Right atrium auricular region (tissue), 2 donors: ENCODE data around the gene HIPK2. TPM values are rescaled to one million over a fixed set of nuclear protein-coding genes. Genes with fewer than 3 reads are reported as not detected.

Source experiments
- DNase-seq: peaks from one replicate; pipeline ENCODE4 v3.0.0-alpha.2; 2019; ENCODE audit warnings: low spot score
- H3K27ac ChIP-seq, 2 donors: fragments of 200-600 bp; sonication (generic); 1 replicate in 1 of 2; 2 replicates in 1 of 2; pipeline ENCODE4 v1.5.1; 2016 to 2019
- H3K27me3 ChIP-seq, 2 donors: fragments of 200-600 bp; sonication (generic); one replicate each; pipeline versions ENCODE4 v1.5.1 to v1.6.0; 2017 to 2019
- H3K36me3 ChIP-seq: fragments of 200-600 bp; sonication (generic); one replicate; pipeline ENCODE4 v1.5.1; 2016
- H3K4me1 ChIP-seq, 2 donors: fragments of 200-600 bp; sonication (generic); one replicate each; pipeline versions ENCODE4 v1.5.1 to v1.6.0; 2017 to 2019
- H3K4me3 ChIP-seq, 2 donors: fragments of 200-600 bp; sonication (generic); 1 replicate in 1 of 2; 2 replicates in 1 of 2; pipeline ENCODE4 v1.5.1; 2017 to 2019; ENCODE audit warnings: mild to moderate bottlenecking in 1 of 2, moderate library complexity in 1 of 2
- H3K9me3 ChIP-seq, 2 donors: fragments of 200-600 bp; sonication (generic); one replicate each; pipeline ENCODE4 v1.5.1; 2019
- total RNA-seq, 2 donors: library from RNA; depleted of rRNA; stranded (reverse); fragments of >200 nt; gene quantifications; one replicate each; pipeline ENCODE4 v1.1.0, GENCODE V29; 2016
- TF ChIP-seq, protein P1 (sequence below), 2 donors: fragments of 200-600 bp; sonication (generic); IDR thresholded peaks; one replicate each; pipeline ENCODE4 v1.5.1; 2019; ENCODE audit warnings: antibody characterized with exemption in 2 of 2

The HIPK2 gene
- total RNA-seq, 2 donors from 2014 or later = 87.0 to 131 TPM

DNA sequence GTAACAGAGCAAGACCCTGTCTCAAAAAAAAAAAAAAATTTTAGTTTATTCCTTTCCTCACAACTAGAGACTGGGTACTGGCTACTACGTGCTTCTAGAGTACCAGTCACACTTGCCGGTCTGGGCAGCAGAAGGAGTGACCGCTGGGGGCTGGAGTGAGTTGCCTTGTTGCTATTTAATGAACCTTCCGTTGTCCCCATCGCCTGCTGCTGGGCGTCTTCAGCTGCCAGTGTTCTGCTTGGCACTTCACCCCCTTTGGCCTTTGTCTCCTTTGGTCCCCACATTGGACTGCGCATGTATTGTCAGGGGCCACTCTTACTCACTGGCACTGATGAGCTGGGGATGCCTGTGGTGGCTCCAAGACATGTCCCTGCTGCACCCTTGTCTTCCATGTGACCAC, 143.7 kb downstream of the HIPK2 start:
- H3K27ac ChIP-seq = no peak overlapping the region
- no peak overlapping the region for H3K4me3 ChIP-seq
- H3K27me3 ChIP-seq = no peaks in the 10 kb centered on the region
- TF ChIP-seq, protein P1, sequence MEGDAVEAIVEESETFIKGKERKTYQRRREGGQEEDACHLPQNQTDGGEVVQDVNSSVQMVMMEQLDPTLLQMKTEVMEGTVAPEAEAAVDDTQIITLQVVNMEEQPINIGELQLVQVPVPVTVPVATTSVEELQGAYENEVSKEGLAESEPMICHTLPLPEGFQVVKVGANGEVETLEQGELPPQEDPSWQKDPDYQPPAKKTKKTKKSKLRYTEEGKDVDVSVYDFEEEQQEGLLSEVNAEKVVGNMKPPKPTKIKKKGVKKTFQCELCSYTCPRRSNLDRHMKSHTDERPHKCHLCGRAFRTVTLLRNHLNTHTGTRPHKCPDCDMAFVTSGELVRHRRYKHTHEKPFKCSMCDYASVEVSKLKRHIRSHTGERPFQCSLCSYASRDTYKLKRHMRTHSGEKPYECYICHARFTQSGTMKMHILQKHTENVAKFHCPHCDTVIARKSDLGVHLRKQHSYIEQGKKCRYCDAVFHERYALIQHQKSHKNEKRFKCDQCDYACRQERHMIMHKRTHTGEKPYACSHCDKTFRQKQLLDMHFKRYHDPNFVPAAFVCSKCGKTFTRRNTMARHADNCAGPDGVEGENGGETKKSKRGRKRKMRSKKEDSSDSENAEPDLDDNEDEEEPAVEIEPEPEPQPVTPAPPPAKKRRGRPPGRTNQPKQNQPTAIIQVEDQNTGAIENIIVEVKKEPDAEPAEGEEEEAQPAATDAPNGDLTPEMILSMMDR (IDR thresholded peaks at IDR 0.05) = no peak
- H3K9me3 ChIP-seq = no peaks in the 10 kb centered on the region
- H3K36me3 ChIP-seq = peaks cover 26% of the 10 kb centered on the region
- peaks cover 0 to 15% of the 10 kb centered on the region in 2 donors for H3K4me1 ChIP-seq
- no peak for DNase-seq

DNA sequence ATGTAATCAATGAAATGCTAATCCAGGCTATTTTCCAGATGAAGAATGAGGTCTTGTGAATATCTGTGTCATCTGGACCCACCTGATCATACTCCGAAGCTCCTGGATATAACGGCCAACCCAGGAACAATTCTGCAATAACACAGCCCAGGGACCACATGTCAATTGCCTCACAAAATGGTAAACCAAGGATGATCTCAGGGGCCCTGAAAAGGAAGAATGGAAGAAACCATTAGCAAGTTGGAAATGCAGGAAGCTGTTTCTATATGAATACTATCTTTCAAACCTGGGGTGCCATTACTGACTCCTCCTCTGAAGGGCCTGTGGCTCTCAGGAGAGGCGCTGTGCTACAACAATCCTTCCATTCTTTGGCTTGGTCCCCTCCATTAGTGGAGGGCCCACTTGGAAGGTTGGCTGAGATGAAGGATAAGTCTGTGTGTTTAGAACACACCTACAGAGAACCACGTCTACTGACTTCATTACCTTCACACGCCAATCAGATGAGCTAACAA, 146.2 kb downstream of the HIPK2 start:
- Histone ChIP-seq H3K27ac (no peak overlapping the region), H3K27me3 (no peaks in the 10 kb centered on the region), H3K9me3 (no peaks in the 10 kb centered on the region), H3K4me3 (no peak overlapping the region), H3K4me1 (peaks cover 0 to 13% of the 10 kb centered on the region in 2 donors), H3K36me3 (peaks cover 52% of the 10 kb centered on the region)
- DNase-seq = no peak
- TF ChIP-seq, protein P1 (IDR thresholded peaks at IDR 0.05) = no peak

DNA sequence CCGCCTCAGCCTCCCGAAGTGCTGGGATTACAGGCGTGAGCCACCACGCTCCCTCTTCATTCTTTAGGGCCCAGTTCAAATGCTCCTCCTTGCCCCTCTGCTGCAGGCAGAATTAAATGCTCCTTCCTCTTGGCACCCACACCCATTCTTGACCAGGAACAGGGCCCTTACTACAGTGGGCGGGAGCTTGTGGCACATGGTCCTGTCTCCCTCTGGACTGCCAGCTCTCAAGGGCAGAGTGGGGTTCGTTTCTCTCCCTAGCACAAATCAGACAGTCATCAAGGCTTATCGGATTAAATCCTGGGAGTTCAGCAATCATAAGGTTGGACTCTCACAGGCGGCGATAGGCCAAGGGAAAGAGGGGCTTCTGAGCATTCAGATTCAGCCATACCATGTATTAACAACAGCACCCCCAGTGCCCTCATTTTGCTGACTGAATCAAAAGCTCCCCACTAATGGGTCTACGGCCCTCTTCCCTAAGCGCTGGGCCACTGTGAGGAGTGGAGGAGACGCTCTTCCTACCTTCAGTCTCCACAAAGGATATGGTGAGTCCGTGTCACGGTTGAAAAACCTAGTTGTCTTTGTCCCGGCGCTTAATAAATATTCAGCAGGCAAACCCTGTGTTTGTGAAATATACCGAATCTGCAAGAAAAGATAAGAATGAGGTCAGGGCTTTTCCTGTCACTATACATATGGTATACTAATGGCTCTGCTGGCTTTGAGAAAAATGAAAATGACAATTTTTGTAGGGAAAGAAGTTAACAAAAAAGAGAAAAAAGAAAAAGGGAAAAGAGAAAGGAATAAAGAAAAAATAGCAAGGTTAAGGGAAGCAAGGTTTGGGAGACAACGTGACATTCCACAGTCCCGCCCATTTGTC, 146.9 kb downstream of the HIPK2 start:
- no peak for DNase-seq
- H3K36me3 ChIP-seq = peaks cover 58% of the 10 kb centered on the region
- no peak overlapping the region for H3K27ac ChIP-seq
- no peak overlapping the region for H3K4me3 ChIP-seq
- H3K4me1 ChIP-seq = peaks cover 0 to 13% of the 10 kb centered on the region in 2 donors
- TF ChIP-seq, protein P1 (IDR thresholded peaks at IDR 0.05) = no peak
- H3K9me3 ChIP-seq = no peaks in the 10 kb centered on the region
- no peaks in the 10 kb centered on the region for H3K27me3 ChIP-seq

DNA sequence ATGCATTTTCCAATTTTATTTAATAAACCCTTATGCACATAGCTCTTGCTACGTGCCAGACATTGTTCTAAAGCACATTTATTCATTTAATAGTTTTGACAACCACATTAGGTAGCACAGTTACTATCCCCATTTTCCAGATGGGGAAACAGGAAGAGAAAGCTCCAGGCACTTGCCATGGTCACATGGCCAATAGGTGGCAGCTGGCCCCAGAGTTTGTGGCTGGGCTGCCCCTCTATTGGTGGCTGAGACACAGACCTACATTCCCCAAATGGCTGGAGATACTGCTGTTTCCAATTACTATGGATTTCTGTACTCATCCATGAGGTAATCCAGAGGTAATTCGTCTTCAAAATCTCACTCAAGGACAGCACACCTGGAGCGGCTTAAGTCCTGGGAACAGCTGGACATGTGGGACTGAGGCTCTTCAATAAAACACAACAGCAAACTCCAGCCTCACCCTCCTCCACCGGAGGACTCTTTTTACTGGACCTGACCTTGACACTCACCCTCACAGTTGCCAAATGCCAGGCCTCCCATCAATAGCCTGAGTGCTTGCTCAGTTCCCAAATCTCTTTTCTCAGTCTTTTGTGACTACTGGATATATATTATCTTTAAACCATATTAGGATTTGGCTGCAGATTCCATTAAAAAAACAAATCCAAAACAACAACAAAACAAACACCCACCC, 148.3 kb downstream of the HIPK2 start:
- peaks cover 69% of the 10 kb centered on the region for H3K36me3 ChIP-seq

DNA sequence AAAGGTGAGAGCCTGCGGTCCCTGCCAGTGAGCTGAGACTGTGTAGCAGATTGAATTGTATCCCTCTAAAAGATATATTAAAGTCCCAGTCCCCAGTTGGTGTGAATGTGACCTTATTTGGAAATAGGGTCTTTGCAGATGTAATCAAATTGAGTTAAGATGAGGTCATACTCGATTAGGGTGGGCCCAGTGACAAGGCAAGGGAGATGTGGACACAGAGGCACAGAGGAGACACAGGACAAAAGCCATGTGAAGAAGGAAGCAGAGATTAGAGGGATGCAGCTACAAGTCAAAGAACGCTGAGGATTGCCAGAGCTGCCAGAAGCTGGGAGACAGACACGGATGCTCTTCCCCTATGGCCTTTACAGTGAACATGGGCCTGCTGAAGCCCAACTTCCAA, 150.0 kb downstream of the HIPK2 start:
- Histone ChIP-seq H3K9me3 (no peaks in the 10 kb centered on the region), H3K36me3 (peaks cover 80% of the 10 kb centered on the region), H3K4me3 (no peak overlapping the region), H3K27ac (no peak overlapping the region), H3K27me3 (no peaks in the 10 kb centered on the region), H3K4me1 (peaks cover 0 to 8% of the 10 kb centered on the region in 2 donors)
- TF ChIP-seq, protein P1 (IDR thresholded peaks at IDR 0.05) = no peak
- DNase-seq = peak; percentile 30

More for the DNA sequence above, 148.3 kb downstream of the HIPK2 start:
- DNase-seq = peak; percentile 18
- Histone ChIP-seq H3K4me3 (no peak overlapping the region), H3K27ac (no peak overlapping the region), H3K27me3 (no peaks in the 10 kb centered on the region), H3K4me1 (peaks cover 0 to 8% of the 10 kb centered on the region in 2 donors), H3K9me3 (no peaks in the 10 kb centered on the region)
- TF ChIP-seq, protein P1 (IDR thresholded peaks at IDR 0.05) = no peak
